Neural progenitor cell (in vitro differentiated cells): ENCODE measurements around the gene MAGI1. TPM values are rescaled to one million over a fixed set of nuclear protein-coding genes. Genes with fewer than 3 reads are reported as not detected.
A peak's percentile ranks its signal among the peaks of the same experiment; 100 is the strongest.

ENCODE experiments used
- DNase-seq: peaks from one replicate; pipeline ENCODE4 v3.0.0-alpha.2; 2016; ENCODE audit warnings: low spot score
- H2AFZ ChIP-seq: fragments of 200-600 bp; sonication (generic); replicated peaks from 2 replicates; pipeline ENCODE4 v1.6.1; 2016; ENCODE audit warnings: antibody characterized with exemption
- H3F3A ChIP-seq: fragments of 200-600 bp; sonication (generic); 2 replicates; pipeline ENCODE4 v1.6.1; 2016; ENCODE audit warnings: antibody characterized with exemption, low read depth
- H3K27ac ChIP-seq: fragments of 200-600 bp; sonication (generic); 2 replicates; pipeline ENCODE4 v1.5.1; 2016; ENCODE audit warnings: mild to moderate bottlenecking
- H3K27me3 ChIP-seq: fragments of 200-600 bp; sonication (generic); 2 replicates; pipeline ENCODE4 v1.6.1; 2016; ENCODE audit warnings: mild to moderate bottlenecking, moderate library complexity
- H3K36me3 ChIP-seq: fragments of 200-600 bp; sonication (generic); 2 replicates; pipeline ENCODE4 v1.5.1; 2016
- H3K4me1 ChIP-seq: fragments of 200-600 bp; sonication (generic); 2 replicates; pipeline ENCODE4 v1.6.1; 2016; ENCODE audit warnings: mixed run types
- H3K4me2 ChIP-seq: fragments of 200-600 bp; sonication (generic); 2 replicates; pipeline ENCODE4 v1.6.1; 2016
- H3K4me3 ChIP-seq: fragments of 200-600 bp; sonication (generic); 2 replicates; pipeline ENCODE4 v1.5.1; 2016
- H3K79me2 ChIP-seq: fragments of 200-600 bp; sonication (generic); 2 replicates; pipeline ENCODE4 v1.6.1; 2016; ENCODE audit warnings: low read depth
- H3K9ac ChIP-seq: fragments of 200-600 bp; sonication (generic); 2 replicates; pipeline ENCODE4 v1.6.1; 2016
- H3K9me3 ChIP-seq: fragments of 200-600 bp; sonication (generic); 2 replicates; pipeline ENCODE4 v1.5.1; 2016; ENCODE audit warnings: low read depth
- H4K20me1 ChIP-seq: fragments of 200-600 bp; sonication (generic); 2 replicates; pipeline ENCODE4 v1.6.1; 2016; ENCODE audit warnings: low read depth
- H3K27ac Mint-ChIP-seq: 3 replicates; pipeline ENCODE4 v1.8.0; 2021; ENCODE audit warnings: mixed read lengths
- H3K27me3 Mint-ChIP-seq: 2 replicates; pipeline ENCODE4 v1.8.0; 2022; ENCODE audit warnings: low read depth, mild to moderate bottlenecking, inconsistent platforms, moderate library complexity, mixed read lengths; ENCODE audit not compliant: insufficient read depth
- H3K36me3 Mint-ChIP-seq: 3 replicates; pipeline ENCODE4 v1.8.0; 2021; ENCODE audit warnings: mixed read lengths
- H3K4me1 Mint-ChIP-seq: 3 replicates; pipeline ENCODE4 v1.8.0; 2021; ENCODE audit warnings: mixed read lengths
- H3K4me3 Mint-ChIP-seq: 3 replicates; pipeline ENCODE4 v1.8.0; 2021; ENCODE audit warnings: mild to moderate bottlenecking, moderate library complexity, mixed read lengths
- H3K9me3 Mint-ChIP-seq: 3 replicates; pipeline ENCODE4 v1.8.0; 2020; ENCODE audit warnings: mixed read lengths
- EZH2 ChIP-seq: fragments of 200-600 bp; sonication (generic); IDR thresholded peaks from 2 replicates; pipeline ENCODE4 v1.6.1; 2017; ENCODE audit warnings: antibody characterized with exemption, mild to moderate bottlenecking, moderate library complexity
- EZH2phosphoT487 ChIP-seq: fragments of 200-600 bp; sonication (generic); IDR thresholded peaks from 2 replicates; pipeline ENCODE4 v1.6.1; 2017; ENCODE audit warnings: antibody characterized with exemption
- total RNA-seq: library from RNA; depleted of rRNA; stranded (reverse); fragments of >200 nt; gene quantifications from 2 replicates; pipeline ENCODE4 v1.2.3, GENCODE V29; 2015; ENCODE audit warnings: low replicate concordance
- TF ChIP-seq, protein P1 (sequence below): fragments of 200-600 bp; sonication (generic); IDR thresholded peaks from 2 replicates; pipeline ENCODE4 v1.5.1; 2017; ENCODE audit warnings: antibody characterized with exemption, mild to moderate bottlenecking

The MAGI1 gene
- total RNA-seq, 1 donor from 2014 or later = 40.6 TPM

- Mint-ChIP-seq H3K27ac (no peak overlapping the region), H3K27me3 (no peaks in the 10 kb centered on the region), H3K4me3 (no peak overlapping the region), H3K4me1 (peaks cover 7% of the 10 kb centered on the region), H3K9me3 (peaks cover 8% of the 10 kb centered on the region), H3K36me3 (peaks cover 8% of the 10 kb centered on the region)
- Histone ChIP-seq H2AFZ (no peak overlapping the region), H3K4me1 (peaks cover 53% of the 10 kb centered on the region), H3F3A (peaks cover 34% of the 10 kb centered on the region), H3K4me3 (no peak overlapping the region), H3K9me3 (no peaks in the 10 kb centered on the region), H4K20me1 (peaks cover 18% of the 10 kb centered on the region), H3K9ac (no peak overlapping the region), H3K79me2 (peaks cover 97% of the 10 kb centered on the region), H3K27ac (no peak overlapping the region), H3K27me3 (no peaks in the 10 kb centered on the region), H3K36me3 (no peaks in the 10 kb centered on the region), H3K4me2 (no peak overlapping the region)
- no peak for TF ChIP-seq EZH2phosphoT487
- TF ChIP-seq, protein P1, sequence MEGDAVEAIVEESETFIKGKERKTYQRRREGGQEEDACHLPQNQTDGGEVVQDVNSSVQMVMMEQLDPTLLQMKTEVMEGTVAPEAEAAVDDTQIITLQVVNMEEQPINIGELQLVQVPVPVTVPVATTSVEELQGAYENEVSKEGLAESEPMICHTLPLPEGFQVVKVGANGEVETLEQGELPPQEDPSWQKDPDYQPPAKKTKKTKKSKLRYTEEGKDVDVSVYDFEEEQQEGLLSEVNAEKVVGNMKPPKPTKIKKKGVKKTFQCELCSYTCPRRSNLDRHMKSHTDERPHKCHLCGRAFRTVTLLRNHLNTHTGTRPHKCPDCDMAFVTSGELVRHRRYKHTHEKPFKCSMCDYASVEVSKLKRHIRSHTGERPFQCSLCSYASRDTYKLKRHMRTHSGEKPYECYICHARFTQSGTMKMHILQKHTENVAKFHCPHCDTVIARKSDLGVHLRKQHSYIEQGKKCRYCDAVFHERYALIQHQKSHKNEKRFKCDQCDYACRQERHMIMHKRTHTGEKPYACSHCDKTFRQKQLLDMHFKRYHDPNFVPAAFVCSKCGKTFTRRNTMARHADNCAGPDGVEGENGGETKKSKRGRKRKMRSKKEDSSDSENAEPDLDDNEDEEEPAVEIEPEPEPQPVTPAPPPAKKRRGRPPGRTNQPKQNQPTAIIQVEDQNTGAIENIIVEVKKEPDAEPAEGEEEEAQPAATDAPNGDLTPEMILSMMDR = no peak
- no peak for TF ChIP-seq EZH2
- DNase-seq = no peak
These were observed 500.6 kb downstream of the MAGI1 start for GRCh38 chr3:65538101-65538500.

- H3K4me1 ChIP-seq = peaks cover 59% of the 10 kb centered on the region
- H3K36me3 ChIP-seq = no peaks in the 10 kb centered on the region
- no peak overlapping the region for H2AFZ ChIP-seq
- Mint-ChIP-seq H3K27ac (peak overlapping the region; percentile 1), H3K9me3 (peaks cover 2% of the 10 kb centered on the region), H3K27me3 (no peaks in the 10 kb centered on the region), H3K4me3 (no peak overlapping the region), H3K4me1 (peaks cover 14% of the 10 kb centered on the region), H3K36me3 (peaks cover 8% of the 10 kb centered on the region)
- no peak for DNase-seq
- H4K20me1 ChIP-seq = peaks cover 25% of the 10 kb centered on the region
- H3K79me2 ChIP-seq = peaks cover 97% of the 10 kb centered on the region
- H3K27me3 ChIP-seq = no peaks in the 10 kb centered on the region
- H3K9ac ChIP-seq = no peak overlapping the region
- H3K9me3 ChIP-seq = no peaks in the 10 kb centered on the region
- no peak overlapping the region for H3K4me2 ChIP-seq
- peaks cover 32% of the 10 kb centered on the region for H3F3A ChIP-seq
- no peak overlapping the region for H3K4me3 ChIP-seq
- TF ChIP-seq, protein P1 = no peak
- TF ChIP-seq EZH2phosphoT487 (no peak), EZH2 (no peak)
- no peak overlapping the region for H3K27ac ChIP-seq
These were observed 501.6 kb downstream of the MAGI1 start for GRCh38 chr3:65537109-65537508.

DNA sequence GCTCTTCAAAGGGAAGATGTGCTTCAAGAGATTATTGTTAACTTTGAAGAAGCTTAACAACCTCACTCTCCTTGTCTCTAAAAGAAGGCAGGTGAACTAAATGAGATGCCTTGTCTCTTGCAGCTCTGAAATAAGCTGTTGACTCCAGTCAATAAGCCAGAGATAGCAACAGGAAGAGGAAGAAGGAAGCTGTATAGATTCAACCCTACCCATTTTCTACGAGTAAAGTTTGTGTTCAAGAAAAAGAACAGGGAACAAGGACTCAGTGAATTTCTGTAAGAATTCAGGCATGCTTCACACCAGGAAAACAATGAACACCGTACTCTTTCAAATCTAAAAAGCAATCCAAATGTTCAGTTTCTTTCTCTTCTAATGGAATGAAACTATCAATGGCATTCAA is 503.5 kb downstream of the MAGI1 start:
- no peak overlapping the region for H3K27ac ChIP-seq
- peaks cover 13% of the 10 kb centered on the region for H3F3A ChIP-seq
- H4K20me1 ChIP-seq = peaks cover 29% of the 10 kb centered on the region
- H3K4me2 ChIP-seq = no peak overlapping the region
- Mint-ChIP-seq H3K36me3 (peaks cover 6% of the 10 kb centered on the region), H3K9me3 (no peaks in the 10 kb centered on the region), H3K27me3 (no peaks in the 10 kb centered on the region), H3K4me1 (peaks cover 22% of the 10 kb centered on the region), H3K27ac (no peak overlapping the region), H3K4me3 (no peak overlapping the region)
- H2AFZ ChIP-seq = no peak overlapping the region
- H3K4me1 ChIP-seq = peaks cover 47% of the 10 kb centered on the region
- no peak for TF ChIP-seq EZH2
- TF ChIP-seq, protein P1 = no peak
- TF ChIP-seq EZH2phosphoT487 = no peak
- no peaks in the 10 kb centered on the region for H3K36me3 ChIP-seq
- DNase-seq = no peak
- peaks cover 93% of the 10 kb centered on the region for H3K79me2 ChIP-seq
- no peak overlapping the region for H3K9ac ChIP-seq
- H3K9me3 ChIP-seq = no peaks in the 10 kb centered on the region
- no peak overlapping the region for H3K4me3 ChIP-seq
- H3K27me3 ChIP-seq = no peaks in the 10 kb centered on the region
